ENCODE results near the gene CINP. TPM values are rescaled to one million over a fixed set of nuclear protein-coding genes. Genes with fewer than 3 reads are reported as not detected.
"Not testable (repeated sequence)": the region's sequence is repeated elsewhere in the genome, so short reads cannot be mapped to it uniquely, and the experiment has no call there.

CINP gene
- total RNA-seq, 1 donor from 2014 or later = 34.4 TPM

GRCh38 chr14:102316338-102316742 is 46.4 kb downstream of the CINP start:
- H3K27me3 ChIP-seq = no peaks in the 10 kb centered on the region
- intact Hi-C loops (cut with DNase I) = no loop called here
- H3K4me3 ChIP-seq = peak overlapping the region; percentile 56
- H3K27ac ChIP-seq = peak overlapping the region; percentile 56
- no peaks in the 10 kb centered on the region for H3K36me3 ChIP-seq
- ATAC-seq (no peak), DNase-seq (no peak)
- H3K4me1 ChIP-seq = peaks cover 21% of the 10 kb centered on the region
- no peak for TF ChIP-seq CTCF (IDR thresholded peaks at IDR 0.05)
- no peaks in the 10 kb centered on the region for H3K9me3 ChIP-seq

GRCh38 chr14:102315121-102315520 is 47.6 kb downstream of the CINP start:
- Histone ChIP-seq H3K4me3 (no peak overlapping the region), H3K27me3 (no peaks in the 10 kb centered on the region), H3K27ac (no peak overlapping the region), H3K36me3 (no peaks in the 10 kb centered on the region), H3K9me3 (no peaks in the 10 kb centered on the region), H3K4me1 (peaks cover 14% of the 10 kb centered on the region)
- ATAC-seq (no peak), DNase-seq (no peak)
- no peak for TF ChIP-seq CTCF (IDR thresholded peaks at IDR 0.05)
- intact Hi-C loops (cut with DNase I) = loop anchor here (2.0 kb wide), 1 partner anchor 80 kb away; no protein-coding TSS in a partner anchor

- Histone ChIP-seq H3K4me3 (peak overlapping the region; percentile 51), H3K27me3 (no peaks in the 10 kb centered on the region), H3K4me1 (peaks cover 14% of the 10 kb centered on the region), H3K36me3 (no peaks in the 10 kb centered on the region), H3K9me3 (no peaks in the 10 kb centered on the region), H3K27ac (no peak overlapping the region)
- intact Hi-C loops (cut with DNase I) = loop anchor here (2.0 kb wide), 1 partner anchor 80 kb away; no protein-coding TSS in a partner anchor
- DNase-seq (peak; percentile 91), ATAC-seq (peak; percentile 89)
- peak; percentile 94 for TF ChIP-seq CTCF (IDR thresholded peaks at IDR 0.05)
These were observed 48.3 kb downstream of the CINP start for GRCh38 chr14:102314242-102315011.

GRCh38 chr14:102304611-102305506 is 57.8 kb downstream of the CINP start, which contains the start of gene MOK:
TSS of gene MOK (minus strand) at chr14:102305164. CDS start at chr14:102304968, 196 bp downstream.
- ATAC-seq (peak; percentile 98), DNase-seq (peak; percentile 97)
- no peaks in the 10 kb centered on the region for H3K9me3 ChIP-seq
- TF ChIP-seq CTCF (IDR thresholded peaks at IDR 0.05) = no peak
- intact Hi-C loops (cut with DNase I) = no loop called here
- no peaks in the 10 kb centered on the region for H3K27me3 ChIP-seq
- H3K36me3 ChIP-seq = no peaks in the 10 kb centered on the region
- peaks cover 8% of the 10 kb centered on the region for H3K4me1 ChIP-seq
- peak within 1 kb of the TSS; percentile 79 for H3K4me3 ChIP-seq
- H3K27ac ChIP-seq = peak within 1 kb of the TSS; percentile 87

GRCh38 chr14:102303664-102304063 is 59.0 kb downstream of the CINP start:
- TF ChIP-seq CTCF (IDR thresholded peaks at IDR 0.05) = no peak
- Histone ChIP-seq H3K9me3 (no peaks in the 10 kb centered on the region), H3K4me3 (no peak overlapping the region), H3K27ac (no peak overlapping the region), H3K36me3 (no peaks in the 10 kb centered on the region), H3K27me3 (no peaks in the 10 kb centered on the region), H3K4me1 (peaks cover 8% of the 10 kb centered on the region)
- intact Hi-C loops (cut with DNase I) = no loop called here
- no peak for ATAC-seq
- DNase-seq = no peak

GRCh38 chr14:102298303-102299070 is 64.2 kb downstream of the CINP start:
- H3K4me1 ChIP-seq; DNase-seq; intact Hi-C loops (cut with DNase I); H3K36me3 ChIP-seq; H3K9me3 ChIP-seq; H3K4me3 ChIP-seq; H3K27ac ChIP-seq; H3K27me3 ChIP-seq; ATAC-seq: not testable (repeated sequence)

Measured in upper lobe of right lung (tissue), 1 donor.